ENCODE measurements around the gene RELL2.
A peak's percentile ranks its signal among the peaks of the same experiment; 100 is the strongest.
"Not testable (repeated sequence)": the region's sequence is repeated elsewhere in the genome, so short reads cannot be mapped to it uniquely, and the experiment has no call there.

RELL2 gene

DNA sequence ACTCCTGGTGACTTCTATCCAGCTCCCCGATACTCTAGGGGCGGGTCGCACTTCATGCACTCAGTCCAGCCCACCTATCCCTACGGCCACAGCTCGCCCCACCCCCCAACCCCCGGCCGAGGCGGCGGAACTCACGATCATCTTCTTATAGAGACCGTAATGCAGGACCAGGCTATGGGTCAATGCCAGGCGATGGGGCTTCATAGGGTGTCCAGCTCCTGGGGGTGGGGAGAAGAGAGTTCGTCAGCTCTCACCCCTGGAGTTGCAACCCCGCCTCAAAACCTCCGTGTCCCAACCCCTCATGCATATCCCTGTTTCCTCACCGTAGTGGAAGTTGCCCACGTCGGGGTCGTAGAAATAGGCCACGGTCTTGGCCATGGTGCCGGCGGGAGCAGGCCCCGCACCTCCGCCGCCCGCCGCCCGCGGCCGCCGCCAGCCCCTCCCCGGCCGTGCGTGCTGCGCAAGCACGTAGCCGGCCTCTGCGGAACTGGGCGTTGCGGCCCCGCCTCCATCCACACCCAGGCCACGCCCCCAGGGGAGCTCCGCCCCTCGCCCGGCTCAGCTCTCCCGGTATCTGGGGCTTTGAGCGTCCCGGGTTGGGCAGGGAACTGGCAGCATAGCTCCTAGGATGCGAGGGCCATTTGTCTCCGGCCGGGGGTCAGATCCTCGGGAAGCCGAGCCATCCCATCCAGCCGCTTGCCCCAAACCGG lies at the start of gene RELL2, which contains the start of gene HDAC3:
Gene RELL2, plus strand, starts transcription at position 585 of the 710 bp plus-strand sequence. CDS start 1,229 bp downstream, outside the sequence.
Gene HDAC3, minus strand, starts transcription at position 437 of the 710 bp plus-strand sequence. Its CDS starts 59 bp downstream, at position 378.
- peak; percentile 83 to 88 for DNase-seq (ENCODE audit: low read depth in 2 of 2)

- DNase-seq (ENCODE audit: low read depth in 2 of 2) = no peak
Observed at GRCh38 chr5:141590127-141590526, 46.7 kb upstream of the RELL2 start.

GRCh38 chr5:141596867-141597266 lies 39.9 kb upstream of the RELL2 start:
- DNase-seq (ENCODE audit: low read depth in 2 of 2) = no peak

GRCh38 chr5:141597394-141597793 lies 39.4 kb upstream of the RELL2 start:
- DNase-seq (ENCODE audit: low read depth in 2 of 2) = no peak

DNA sequence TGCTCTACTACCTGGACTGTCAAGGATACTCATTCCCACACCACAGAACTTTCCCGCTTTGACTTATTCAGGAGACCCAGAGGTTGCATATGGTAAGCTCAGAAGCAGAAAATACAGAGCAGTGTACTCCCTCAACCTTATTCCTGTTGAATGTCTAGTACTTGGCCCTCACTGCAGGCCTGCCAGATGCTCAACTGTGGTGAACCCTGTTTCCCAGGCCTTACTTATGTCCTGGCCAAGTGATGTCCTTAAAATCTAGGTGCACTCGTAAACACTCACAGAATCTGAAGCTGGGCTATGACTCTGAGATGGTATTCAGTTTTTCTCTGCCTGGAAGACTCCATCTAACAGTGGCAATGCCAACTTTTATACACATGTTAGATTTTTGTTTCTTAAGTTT lies 39.0 kb upstream of the RELL2 start:
- DNase-seq (ENCODE audit: low read depth in 2 of 2) = no peak

DNA sequence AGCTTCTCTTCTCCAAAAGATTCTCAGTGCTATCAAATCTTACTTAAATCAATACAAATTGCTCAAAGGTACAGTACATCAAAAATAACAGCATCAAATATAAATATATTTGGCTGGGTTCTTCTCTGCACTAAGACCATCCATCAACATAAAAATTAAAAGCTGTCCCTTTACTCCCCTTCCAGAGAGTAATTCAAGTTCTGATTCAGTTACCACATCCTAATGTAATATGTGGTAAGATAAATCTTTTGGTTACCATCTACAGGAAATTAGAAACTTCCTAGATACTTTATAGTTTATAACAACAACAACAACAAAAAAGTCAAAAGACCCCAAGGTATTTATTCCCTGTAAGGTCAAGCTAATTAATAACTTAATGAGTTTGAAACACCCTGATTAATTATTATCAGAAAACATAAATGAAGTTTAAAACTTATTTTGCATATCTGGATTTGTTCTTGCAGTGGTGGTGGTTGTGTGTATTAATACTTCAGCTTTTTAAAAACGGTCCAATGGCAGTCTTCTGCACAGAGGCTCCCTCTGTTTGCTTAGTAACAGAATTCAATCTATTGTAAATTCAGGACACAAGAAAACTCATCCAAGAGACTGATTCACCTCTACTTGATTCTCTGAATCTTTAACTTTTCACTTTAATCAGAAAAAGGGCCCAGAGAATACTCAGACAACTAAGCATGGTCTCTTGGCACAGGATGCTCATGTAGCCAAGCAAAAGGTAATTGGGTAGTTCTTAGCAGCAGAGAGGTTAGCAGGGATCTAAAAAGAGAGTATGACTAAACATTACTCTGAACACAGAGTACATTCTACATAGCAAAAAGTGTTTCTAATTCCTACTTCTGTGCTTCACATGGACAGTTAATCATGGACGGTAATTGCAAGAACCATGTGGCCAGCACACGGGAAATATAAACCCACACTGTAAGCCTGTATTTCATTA lies 38.1 kb upstream of the RELL2 start:
- DNase-seq (ENCODE audit: low read depth in 2 of 2) = no peak

- no peak for DNase-seq (ENCODE audit: low read depth in 2 of 2)
Observed at GRCh38 chr5:141602606-141603005, 34.2 kb upstream of the RELL2 start.

DNA sequence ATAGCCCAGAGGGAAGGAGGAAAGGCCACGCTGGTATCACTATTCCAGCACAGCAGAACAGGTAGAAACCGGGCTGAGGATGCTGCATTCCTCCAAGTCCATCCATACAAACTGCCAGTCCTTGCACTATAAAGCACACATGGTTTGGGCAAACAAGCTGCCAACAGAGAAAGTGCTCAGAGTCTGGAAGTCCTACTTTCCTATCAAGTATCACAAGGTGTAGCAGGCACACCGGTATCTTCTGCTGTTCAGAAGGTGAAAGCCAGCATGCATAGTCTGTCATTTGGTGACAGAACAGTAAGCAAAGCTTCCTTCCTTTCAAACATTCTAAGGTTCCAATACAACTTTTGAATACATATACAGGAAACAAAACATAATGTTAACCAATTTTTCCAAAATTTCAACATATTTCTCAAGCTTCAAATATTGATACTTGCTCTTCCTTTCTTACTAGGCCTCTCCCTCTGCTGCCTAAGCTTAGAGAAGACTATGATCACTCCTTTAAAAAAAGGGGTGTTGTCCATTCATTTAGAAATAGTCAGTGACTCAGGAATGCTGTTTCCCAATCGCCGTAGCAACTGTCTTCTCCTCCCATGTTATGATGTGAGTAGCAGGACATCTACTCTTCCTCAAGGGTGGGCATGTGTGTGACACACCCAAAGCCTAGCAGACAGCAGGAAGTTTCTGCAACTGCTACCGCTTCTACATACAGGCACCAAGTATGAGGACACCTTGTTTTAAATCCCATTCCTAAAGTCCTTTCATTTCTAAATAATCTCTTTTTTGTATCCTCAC lies 32.7 kb upstream of the RELL2 start:
- DNase-seq (ENCODE audit: low read depth in 2 of 2) = no peak

DNA sequence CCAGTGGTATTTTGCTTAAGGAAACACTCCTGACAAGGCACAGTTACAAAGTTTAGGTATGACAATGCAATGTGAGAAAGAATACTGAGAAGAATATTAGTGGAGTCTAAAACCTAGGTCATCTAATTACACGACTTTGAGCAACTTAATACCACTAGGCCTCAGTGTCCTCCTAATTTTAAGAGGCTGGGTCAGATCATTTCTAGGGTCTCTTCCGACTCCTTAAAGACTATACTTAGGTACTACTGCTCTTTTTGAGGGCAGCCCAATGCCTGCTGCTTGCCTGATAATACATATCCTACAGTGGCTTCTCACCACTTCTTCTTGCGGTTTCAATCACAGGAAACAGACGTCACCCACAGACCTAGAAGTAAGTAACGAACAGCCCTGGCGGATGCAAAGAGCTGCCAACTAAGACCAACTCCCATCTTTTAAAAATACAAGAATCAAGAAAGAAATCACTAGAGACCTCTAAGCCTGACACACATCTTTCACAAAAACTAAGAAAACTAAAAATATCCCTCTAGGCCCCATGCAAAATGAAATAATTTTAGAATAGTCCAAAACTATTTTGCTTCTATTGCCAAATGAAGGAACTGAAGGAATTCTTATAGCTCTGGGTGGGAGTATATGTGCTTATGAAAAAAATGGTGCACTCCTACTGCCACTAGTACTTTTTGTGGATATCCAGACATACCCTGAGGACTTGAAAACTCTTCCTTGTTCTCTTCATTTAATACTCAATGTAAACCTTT lies 31.1 kb upstream of the RELL2 start:
- peak; percentile 42 to 66 for DNase-seq (ENCODE audit: low read depth in 2 of 2)

- DNase-seq (ENCODE audit: low read depth in 2 of 2) = no peak
Observed at GRCh38 chr5:141608046-141608445, 28.8 kb upstream of the RELL2 start.

DNA sequence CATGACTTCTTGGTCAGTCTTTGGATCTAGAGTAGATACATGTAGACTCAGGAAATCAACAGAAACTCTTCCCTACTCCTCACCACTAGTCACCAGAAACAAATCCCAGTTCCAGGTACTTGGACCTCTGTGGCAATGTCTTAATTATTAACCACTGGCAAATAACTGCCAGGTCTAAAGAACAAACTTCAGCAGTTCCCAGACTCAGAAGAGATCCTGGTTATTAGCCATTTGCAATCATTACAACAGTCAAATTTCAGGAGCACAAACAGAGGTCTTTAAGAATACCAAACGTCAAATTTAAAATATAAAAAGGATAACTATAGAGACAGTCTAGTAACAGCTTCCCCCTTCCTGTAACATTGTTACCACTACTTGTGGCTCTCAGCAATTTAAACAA lies 28.2 kb upstream of the RELL2 start:
- DNase-seq (ENCODE audit: low read depth in 2 of 2) = no peak

- DNase-seq (ENCODE audit: low read depth in 2 of 2) = no peak
Observed at GRCh38 chr5:141609044-141609443, 27.8 kb upstream of the RELL2 start.

- not testable (repeated sequence) for DNase-seq (ENCODE audit: low read depth in 2 of 2)
Observed at GRCh38 chr5:141609921-141610320, 26.9 kb upstream of the RELL2 start.

GRCh38 chr5:141611289-141611688 lies 25.5 kb upstream of the RELL2 start:
- no peak for DNase-seq (ENCODE audit: low read depth in 2 of 2)

DNA sequence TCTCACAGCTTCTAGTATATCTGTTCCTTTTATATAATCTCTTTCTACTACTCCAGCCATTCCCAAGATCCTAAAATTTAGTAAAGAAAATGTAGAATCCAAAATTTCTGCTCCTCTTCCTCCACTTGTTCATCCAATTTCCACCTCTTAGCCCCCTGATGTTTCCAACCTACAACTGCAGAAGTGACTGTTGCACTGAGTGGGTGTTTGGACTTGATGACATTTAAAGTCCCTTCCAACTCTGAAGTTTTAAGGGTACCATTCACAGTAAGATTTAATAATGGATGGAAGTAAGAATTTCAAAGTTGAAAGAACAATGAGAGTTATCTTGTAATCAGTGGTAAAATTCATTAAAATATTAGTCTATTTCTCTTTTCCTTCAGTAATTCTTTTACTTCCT lies 23.5 kb upstream of the RELL2 start:
- DNase-seq (ENCODE audit: low read depth in 2 of 2) = no peak

GRCh38 chr5:141615991-141616720 lies 20.6 kb upstream of the RELL2 start:
- no peak for DNase-seq (ENCODE audit: low read depth in 2 of 2)

- DNase-seq (ENCODE audit: low read depth in 2 of 2) = no peak
Observed at GRCh38 chr5:141617128-141617527, 19.7 kb upstream of the RELL2 start.

- no peak for DNase-seq (ENCODE audit: low read depth in 2 of 2)
Observed at GRCh38 chr5:141617682-141618029, 19.1 kb upstream of the RELL2 start.

DNA sequence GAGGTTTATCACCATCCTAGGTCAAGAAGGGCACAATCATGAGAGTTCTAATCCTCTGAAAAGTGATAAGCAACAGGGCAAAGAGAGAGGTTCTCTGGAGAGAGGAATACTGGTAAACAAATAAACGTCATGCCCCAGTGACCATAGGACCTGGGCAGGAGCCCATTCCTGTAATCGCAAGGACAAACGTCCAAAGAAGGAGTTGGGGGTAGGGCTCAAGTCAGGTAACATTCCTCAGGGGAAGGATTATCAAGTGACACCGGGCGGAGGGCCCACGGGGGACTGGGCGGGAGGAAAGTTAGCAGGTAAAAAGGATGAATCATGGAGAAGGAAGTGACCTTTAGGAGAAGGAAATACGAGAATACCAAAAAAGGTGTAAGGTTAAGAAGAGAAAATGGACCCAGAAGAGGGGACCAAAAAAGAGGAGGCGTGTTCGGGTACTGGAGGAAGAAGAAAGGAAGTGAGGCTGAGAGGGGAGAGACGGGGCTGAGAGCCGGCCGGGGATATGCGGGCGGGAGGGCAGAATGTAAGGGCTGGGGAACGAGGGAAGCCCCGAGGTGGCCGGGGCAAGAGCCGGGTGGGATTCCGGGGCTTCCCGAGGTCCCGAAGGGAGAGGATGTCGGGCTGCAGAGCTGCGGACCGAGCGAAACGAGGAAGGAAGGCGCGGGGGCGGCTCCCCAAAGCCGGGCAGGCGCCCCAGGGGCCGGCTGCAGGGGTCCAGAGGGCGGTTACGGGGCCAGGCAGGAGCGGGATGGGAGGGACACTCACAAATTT lies 18.6 kb upstream of the RELL2 start:
- DNase-seq (ENCODE audit: low read depth in 2 of 2) = peak in 1 of 2 donors; percentile 25

Measured in activated CD8-positive, alpha-beta memory T cell treated with anti-CD3 and anti-CD28 coated beads for 4 hours (primary cell).